GM12878 (cell line): ENCODE results near the gene NEK2. TPM values are rescaled to one million over a fixed set of nuclear protein-coding genes. Genes with fewer than 3 reads are reported as not detected.
A peak's percentile ranks its signal among the peaks of the same experiment; 100 is the strongest.

ENCODE experiments used
- ATAC-seq: fragments of 200-7000 bp; cut with Tn5 transposase; 3 replicates; pipeline ENCODE4 v1.9.1; 2020; ENCODE audit warnings: mild to moderate bottlenecking, moderate library complexity
- BruUV-seq: library from RNA; stranded (reverse); fragments of 400-500 nt; replicated peaks from 2 replicates; lab custom pipeline; 2021; lab: Mats Ljungman, UMichigan
- CTCF ChIA-PET: fragments of 300-600 bp; sonication (Branson Sonifier 250); formaldehyde crosslinking; extraction: SDS; loops from one replicate; lab custom pipeline; 2021; ENCODE audit warnings: inconsistent platforms; lab: Yijun Ruan, JAX
- POLR2A ChIA-PET: fragments of 350-600 bp; formaldehyde crosslinking; extraction: SDS; loops from one replicate; lab custom pipeline; 2021; ENCODE audit warnings: inconsistent platforms; lab: Charles Lee
- RAD21 ChIA-PET: fragments of 300-600 bp; sonication (Branson Sonifier 250); formaldehyde crosslinking; loops from one replicate; lab custom pipeline; 2023; ENCODE audit warnings: antibody characterized with exemption; ENCODE audit not compliant: unreplicated experiment; lab: Charles Lee
- SMC1A ChIA-PET: fragments of 300-600 bp; sonication (Branson Sonifier 250); formaldehyde crosslinking; loops from one replicate; lab custom pipeline; 2023; ENCODE audit not compliant: unreplicated experiment, uncharacterized antibody; lab: Charles Lee
- DNase-seq: peaks from one replicate; pipeline ENCODE4 v3.0.0-alpha.2; 2011; ENCODE audit warnings: low read depth, low spot score
- FAIRE-seq: peaks from 3 replicates; lab custom pipeline; 2011; peaks lifted over from hg19 to GRCh38; lab: Jason Lieb, UNC
- H2AFZ ChIP-seq: 2 replicates; pipeline ENCODE4 v1.6.0; 2011; ENCODE audit warnings: low read depth, low read length, control low read depth; ENCODE audit not compliant: control insufficient read depth
- H3K27ac ChIP-seq: 2 replicates; pipeline ENCODE4 v1.5.1; 2011; ENCODE audit warnings: control low read depth; ENCODE audit not compliant: control insufficient read depth, insufficient read depth
- H3K27me3 ChIP-seq, 2 experiments: replicated peaks in 1 of 2; 2 replicates each; pipeline versions ENCODE4 v1.6.0 to v1.6.1; 2011; ENCODE audit warnings: low read length in 1 of 2; ENCODE audit not compliant: control insufficient read depth in 2 of 2, insufficient read depth in 2 of 2
- H3K36me3 ChIP-seq, 2 experiments: 2 replicates each; pipeline ENCODE4 v1.5.1; 2011; ENCODE audit warnings: low read length in 1 of 2; ENCODE audit not compliant: control insufficient read depth in 2 of 2, insufficient read depth in 2 of 2
- H3K4me1 ChIP-seq: 2 replicates; pipeline ENCODE4 v1.6.1; 2011; ENCODE audit warnings: mild to moderate bottlenecking, low read length, moderate library complexity, mixed read lengths; ENCODE audit not compliant: control insufficient read depth, insufficient read depth
- H3K4me2 ChIP-seq: 2 replicates; pipeline ENCODE4 v1.6.0; 2011; ENCODE audit warnings: control low read depth; ENCODE audit not compliant: control insufficient read depth, insufficient read depth
- H3K4me3 ChIP-seq: fragments of 200-600 bp; sonication (generic); 2 replicates; pipeline ENCODE4 v1.5.1; 2016
- H3K79me2 ChIP-seq: 2 replicates; pipeline ENCODE4 v1.6.0; 2011; ENCODE audit warnings: low read length; ENCODE audit not compliant: control insufficient read depth, insufficient read depth
- H3K9ac ChIP-seq: 2 replicates; pipeline ENCODE4 v1.8.0; 2011; ENCODE audit warnings: low read length, control low read depth, mixed read lengths; ENCODE audit not compliant: control insufficient read depth, insufficient read depth
- H3K9me3 ChIP-seq: replicated peaks from 3 replicates; pipeline ENCODE4 v1.5.1; 2011; ENCODE audit warnings: mild to moderate bottlenecking, low read length; ENCODE audit not compliant: control insufficient read depth, insufficient read depth
- H4K20me1 ChIP-seq: 2 replicates; pipeline ENCODE4 v1.6.0; 2011; ENCODE audit not compliant: control insufficient read depth, insufficient read depth
- CHD2 ChIP-seq: IDR thresholded peaks from 2 replicates; pipeline ENCODE4 v1.6.1; 2011; ENCODE audit warnings: low read depth, low read length, improper control_type of control experiment, borderline replicate concordance
- ETV6 ChIP-seq, 2 experiments: fragments of 450-650 bp in 1 of 2; IDR thresholded peaks in 1 of 2; conservative IDR thresholded peaks in 1 of 2; 2 replicates each; pipeline ENCODE4 v1.6.1; 2014; ENCODE audit warnings: antibody characterized with exemption in 1 of 2, borderline replicate concordance in 1 of 2, low read depth in 1 of 2, mild to moderate bottlenecking in 1 of 2, moderate library complexity in 1 of 2
- IKZF2 ChIP-seq, 2 experiments: fragments of 450-650 bp; IDR thresholded peaks; 2 replicates each; pipeline ENCODE4 v1.6.1; 2017; ENCODE audit warnings: mild to moderate bottlenecking in 2 of 2, moderate library complexity in 2 of 2
- IRF4 ChIP-seq: IDR thresholded peaks from 2 replicates; pipeline ENCODE4 v1.6.1; 2011; ENCODE audit warnings: low read depth, low read length
- JUND ChIP-seq: IDR thresholded peaks from 2 replicates; pipeline ENCODE4 v1.6.1; 2012; ENCODE audit warnings: low read depth, mild to moderate bottlenecking, low read length, improper control_type of control experiment, moderate library complexity
- NBN ChIP-seq: fragments of 450-650 bp; IDR thresholded peaks from 2 replicates; pipeline ENCODE4 v1.6.1; 2016
- NFXL1 ChIP-seq: fragments of 450-650 bp; IDR thresholded peaks from 2 replicates; pipeline ENCODE4 v1.6.1; 2017; ENCODE audit warnings: antibody characterized with exemption, mild to moderate bottlenecking, borderline replicate concordance
- NRF1 ChIP-seq: conservative IDR thresholded peaks from 2 replicates; pipeline ENCODE4 v1.6.1; 2011; ENCODE audit warnings: mild to moderate bottlenecking, low read depth, low read length, improper control_type of control experiment
- PKNOX1 ChIP-seq: fragments of 450-650 bp; IDR thresholded peaks from 2 replicates; pipeline ENCODE4 v1.6.1; 2016; ENCODE audit warnings: mild to moderate bottlenecking
- POLR2AphosphoS5 ChIP-seq: IDR thresholded peaks from 2 replicates; pipeline ENCODE4 v1.6.1; 2011; ENCODE audit warnings: mild to moderate bottlenecking, low read length, inconsistent platforms
- SPI1 ChIP-seq: IDR thresholded peaks from 2 replicates; pipeline ENCODE4 v1.6.1; 2011; ENCODE audit warnings: low read depth, mild to moderate bottlenecking, low read length, moderate library complexity, borderline replicate concordance; ENCODE audit not compliant: insufficient read depth
- STAT3 ChIP-seq: IDR thresholded peaks from 2 replicates; pipeline ENCODE4 v1.6.1; 2011; ENCODE audit warnings: low read depth, low read length, improper control_type of control experiment
- ZNF217 ChIP-seq: fragments of 450-650 bp; IDR thresholded peaks from 2 replicates; pipeline ENCODE4 v1.6.1; 2017; ENCODE audit warnings: antibody characterized with exemption, mild to moderate bottlenecking
- WGBS: methylation state at CpG from one replicate; pipeline ENCODE4 v1.1.6; 2016; ENCODE audit warnings: low lambda C conversion rate; ENCODE audit not compliant: insufficient replicate concordance, insufficient coverage; ENCODE audit errors: missing lambda C conversion rate; 5-methylcytosine and 5-hydroxymethylcytosine counted together
- in situ Hi-C: fragments of 300-500 bp; cut with MboI; formaldehyde crosslinking; loops from 9 replicates; pipeline ENCODE4 v1.14.3; 2018; ENCODE audit warnings: mixed read lengths
- intact Hi-C: fragments of 100-400 bp; cut with micrococcal nuclease; formaldehyde crosslinking; loops from one replicate; pipeline ENCODE4 v1.14.2; 2022; ENCODE audit not compliant: unreplicated experiment
- polyA plus RNA-seq, 11 experiments: library from polyadenylated mRNA; depleted of rRNA in 4 of 11; unstranded in 6 of 11; stranded (reverse) in 5 of 11; fragments of >200 nt; fragmentation: Nextera tagmentation in 4 of 11; fragmentation: Illumina TruSeq in 1 of 11; extraction: Ambion mirVana in 4 of 11; extraction: Trizol in 1 of 11; gene quantifications; 1 replicate in 1 of 11; 2 replicates in 10 of 11; pipeline versions ENCODE4 v1.2.1 to v1.2.3, GENCODE V29; 2011 to 2016; ENCODE audit warnings: inconsistent platforms in 2 of 11, missing spikeins in 2 of 11, low read depth in 1 of 11
- total RNA-seq, 4 experiments: library from RNA; depleted of rRNA in 3 of 4; stranded (reverse); fragments of >200 nt in 3 of 4; fragmentation: Illumina TruSeq in 1 of 4; extraction: Trizol in 1 of 4; gene quantifications; 2 replicates each; pipeline versions ENCODE4 v1.2.1 to v1.2.3, GENCODE V29; 2013 to 2021
- TF ChIP-seq, protein P1 (sequence below): fragments of 450-650 bp; IDR thresholded peaks from 2 replicates; pipeline ENCODE4 v1.6.1; 2018; ENCODE audit warnings: mild to moderate bottlenecking, low read depth, moderate library complexity; ENCODE audit not compliant: partially characterized antibody
- TF ChIP-seq, protein P2 (sequence below): fragments of 450-650 bp; IDR thresholded peaks from 2 replicates; pipeline ENCODE4 v1.6.1; 2017; ENCODE audit warnings: mild to moderate bottlenecking

The NEK2 gene
- total and polyA plus RNA-seq, 10 of the 15 experiments (the other 5 are each of a cell fraction or from before 2014, with no cell fraction given), result 16.7 to 49.7 (median 36.9) TPM

- ChIA-PET CTCF (interaction anchor here (0.6 to 12.3 kb wide), 65 partner anchors 10 to 984 kb away, joined by 3 to 244 read pairs (median 5); partner anchors contain the start of genes DTL and INTS7), RAD21 (interaction anchor here (0.5 to 9.2 kb wide), 52 partner anchors 10 to 1021 kb away, joined by 3 to 224 read pairs (median 4); partner anchors contain the start of genes DTL, INTS7, PACC1 and PPP2R5A), POLR2A (interaction anchor here (0.6 to 7.9 kb wide), 9 partner anchors 9 to 389 kb away, joined by 3 to 66 read pairs (median 4); partner anchors contain the start of genes DTL and INTS7), SMC1A (interaction anchor here (0.6 to 15.7 kb wide), 66 partner anchors 9 to 775 kb away, joined by 3 to 311 read pairs (median 4); partner anchors contain the start of genes DTL and INTS7)
- H2AFZ ChIP-seq, result peak overlapping the region; percentile 67
- DNase-seq (peak; percentile 80), ATAC-seq (peak; percentile 84), FAIRE-seq (peak; percentile 66)
- in situ Hi-C loops, result loop anchor here (10.0 kb wide), 1 partner anchor 684 kb away; no protein-coding TSS in a partner anchor
- H3K36me3 ChIP-seq, result no peaks in the 10 kb centered on the region
- no peaks in the 10 kb centered on the region for H3K27me3 ChIP-seq
- H3K4me1 ChIP-seq, result peaks cover 16% of the 10 kb centered on the region
- H3K79me2 ChIP-seq, result no peaks in the 10 kb centered on the region
- peak overlapping the region; percentile 38 for H3K27ac ChIP-seq
- H4K20me1 ChIP-seq, result no peaks in the 10 kb centered on the region
- no TSS peak for BruUV-seq
- intact Hi-C loops, result loop anchor here (1.0 to 5.0 kb wide), 7 partner anchors 16 to 775 kb away; partner anchors contain the start of genes DTL, INTS7 and LPGAT1
- 0% methylated on average over 9 of the region's 9 CpGs for WGBS
- no peak overlapping the region for H3K4me3 ChIP-seq
- peak overlapping the region; percentile 11; the same call in 1 of the 2 replicates for H3K4me2 ChIP-seq
- no peaks in the 10 kb centered on the region for H3K9me3 ChIP-seq
- H3K9ac ChIP-seq, result no peak overlapping the region
- TF ChIP-seq, protein P1, sequence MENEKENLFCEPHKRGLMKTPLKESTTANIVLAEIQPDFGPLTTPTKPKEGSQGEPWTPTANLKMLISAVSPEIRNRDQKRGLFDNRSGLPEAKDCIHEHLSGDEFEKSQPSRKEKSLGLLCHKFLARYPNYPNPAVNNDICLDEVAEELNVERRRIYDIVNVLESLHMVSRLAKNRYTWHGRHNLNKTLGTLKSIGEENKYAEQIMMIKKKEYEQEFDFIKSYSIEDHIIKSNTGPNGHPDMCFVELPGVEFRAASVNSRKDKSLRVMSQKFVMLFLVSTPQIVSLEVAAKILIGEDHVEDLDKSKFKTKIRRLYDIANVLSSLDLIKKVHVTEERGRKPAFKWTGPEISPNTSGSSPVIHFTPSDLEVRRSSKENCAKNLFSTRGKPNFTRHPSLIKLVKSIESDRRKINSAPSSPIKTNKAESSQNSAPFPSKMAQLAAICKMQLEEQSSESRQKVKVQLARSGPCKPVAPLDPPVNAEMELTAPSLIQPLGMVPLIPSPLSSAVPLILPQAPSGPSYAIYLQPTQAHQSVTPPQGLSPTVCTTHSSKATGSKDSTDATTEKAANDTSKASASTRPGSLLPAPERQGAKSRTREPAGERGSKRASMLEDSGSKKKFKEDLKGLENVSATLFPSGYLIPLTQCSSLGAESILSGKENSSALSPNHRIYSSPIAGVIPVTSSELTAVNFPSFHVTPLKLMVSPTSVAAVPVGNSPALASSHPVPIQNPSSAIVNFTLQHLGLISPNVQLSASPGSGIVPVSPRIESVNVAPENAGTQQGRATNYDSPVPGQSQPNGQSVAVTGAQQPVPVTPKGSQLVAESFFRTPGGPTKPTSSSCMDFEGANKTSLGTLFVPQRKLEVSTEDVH, result no peak
- TF ChIP-seq, protein P2, sequence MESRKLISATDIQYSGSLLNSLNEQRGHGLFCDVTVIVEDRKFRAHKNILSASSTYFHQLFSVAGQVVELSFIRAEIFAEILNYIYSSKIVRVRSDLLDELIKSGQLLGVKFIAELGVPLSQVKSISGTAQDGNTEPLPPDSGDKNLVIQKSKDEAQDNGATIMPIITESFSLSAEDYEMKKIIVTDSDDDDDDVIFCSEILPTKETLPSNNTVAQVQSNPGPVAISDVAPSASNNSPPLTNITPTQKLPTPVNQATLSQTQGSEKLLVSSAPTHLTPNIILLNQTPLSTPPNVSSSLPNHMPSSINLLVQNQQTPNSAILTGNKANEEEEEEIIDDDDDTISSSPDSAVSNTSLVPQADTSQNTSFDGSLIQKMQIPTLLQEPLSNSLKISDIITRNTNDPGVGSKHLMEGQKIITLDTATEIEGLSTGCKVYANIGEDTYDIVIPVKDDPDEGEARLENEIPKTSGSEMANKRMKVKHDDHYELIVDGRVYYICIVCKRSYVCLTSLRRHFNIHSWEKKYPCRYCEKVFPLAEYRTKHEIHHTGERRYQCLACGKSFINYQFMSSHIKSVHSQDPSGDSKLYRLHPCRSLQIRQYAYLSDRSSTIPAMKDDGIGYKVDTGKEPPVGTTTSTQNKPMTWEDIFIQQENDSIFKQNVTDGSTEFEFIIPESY, result no peak
- TF ChIP-seq STAT3 (no peak), IRF4 (no peak), NFXL1 (no peak), JUND (no peak), ZNF217 (no peak), SPI1 (no peak), PKNOX1 (peak; percentile 68), ETV6 (conservative IDR thresholded peaks at IDR 0.05 in 1 of 2, IDR thresholded peaks at IDR 0.05 in 1 of 2; ENCODE audit: borderline replicate concordance in 1 of 2, low read depth in 1 of 2) (no peak), CHD2 (0 out of 2 replicates have a peak, but pooled peaks have one; percentile 41), POLR2AphosphoS5 (no peak), IKZF2 (IDR thresholded peaks at IDR 0.05) (0 out of 4 replicates have a peak, but pooled peaks of 1 of the 2 experiments have one; percentile 23), NRF1 (peak; percentile 80), NBN (peak; percentile 66)
Measured at GRCh38 chr1:211680752-211681327, 5.4 kb upstream of the NEK2 start.
